GM21526 (cell line): ENCODE data around the gene HERC4.

ENCODE experiments used
- ATAC-seq: cut with Tn5 transposase; IDR thresholded peaks from one replicate; pipeline ENCODE4 v1.9.1; 2021; ENCODE audit warnings: moderate library complexity; ENCODE audit not compliant: unreplicated experiment, low FRiP score

The HERC4 gene, protein sequence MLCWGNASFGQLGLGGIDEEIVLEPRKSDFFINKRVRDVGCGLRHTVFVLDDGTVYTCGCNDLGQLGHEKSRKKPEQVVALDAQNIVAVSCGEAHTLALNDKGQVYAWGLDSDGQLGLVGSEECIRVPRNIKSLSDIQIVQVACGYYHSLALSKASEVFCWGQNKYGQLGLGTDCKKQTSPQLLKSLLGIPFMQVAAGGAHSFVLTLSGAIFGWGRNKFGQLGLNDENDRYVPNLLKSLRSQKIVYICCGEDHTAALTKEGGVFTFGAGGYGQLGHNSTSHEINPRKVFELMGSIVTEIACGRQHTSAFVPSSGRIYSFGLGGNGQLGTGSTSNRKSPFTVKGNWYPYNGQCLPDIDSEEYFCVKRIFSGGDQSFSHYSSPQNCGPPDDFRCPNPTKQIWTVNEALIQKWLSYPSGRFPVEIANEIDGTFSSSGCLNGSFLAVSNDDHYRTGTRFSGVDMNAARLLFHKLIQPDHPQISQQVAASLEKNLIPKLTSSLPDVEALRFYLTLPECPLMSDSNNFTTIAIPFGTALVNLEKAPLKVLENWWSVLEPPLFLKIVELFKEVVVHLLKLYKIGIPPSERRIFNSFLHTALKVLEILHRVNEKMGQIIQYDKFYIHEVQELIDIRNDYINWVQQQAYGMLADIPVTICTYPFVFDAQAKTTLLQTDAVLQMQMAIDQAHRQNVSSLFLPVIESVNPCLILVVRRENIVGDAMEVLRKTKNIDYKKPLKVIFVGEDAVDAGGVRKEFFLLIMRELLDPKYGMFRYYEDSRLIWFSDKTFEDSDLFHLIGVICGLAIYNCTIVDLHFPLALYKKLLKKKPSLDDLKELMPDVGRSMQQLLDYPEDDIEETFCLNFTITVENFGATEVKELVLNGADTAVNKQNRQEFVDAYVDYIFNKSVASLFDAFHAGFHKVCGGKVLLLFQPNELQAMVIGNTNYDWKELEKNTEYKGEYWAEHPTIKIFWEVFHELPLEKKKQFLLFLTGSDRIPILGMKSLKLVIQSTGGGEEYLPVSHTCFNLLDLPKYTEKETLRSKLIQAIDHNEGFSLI

DNA sequence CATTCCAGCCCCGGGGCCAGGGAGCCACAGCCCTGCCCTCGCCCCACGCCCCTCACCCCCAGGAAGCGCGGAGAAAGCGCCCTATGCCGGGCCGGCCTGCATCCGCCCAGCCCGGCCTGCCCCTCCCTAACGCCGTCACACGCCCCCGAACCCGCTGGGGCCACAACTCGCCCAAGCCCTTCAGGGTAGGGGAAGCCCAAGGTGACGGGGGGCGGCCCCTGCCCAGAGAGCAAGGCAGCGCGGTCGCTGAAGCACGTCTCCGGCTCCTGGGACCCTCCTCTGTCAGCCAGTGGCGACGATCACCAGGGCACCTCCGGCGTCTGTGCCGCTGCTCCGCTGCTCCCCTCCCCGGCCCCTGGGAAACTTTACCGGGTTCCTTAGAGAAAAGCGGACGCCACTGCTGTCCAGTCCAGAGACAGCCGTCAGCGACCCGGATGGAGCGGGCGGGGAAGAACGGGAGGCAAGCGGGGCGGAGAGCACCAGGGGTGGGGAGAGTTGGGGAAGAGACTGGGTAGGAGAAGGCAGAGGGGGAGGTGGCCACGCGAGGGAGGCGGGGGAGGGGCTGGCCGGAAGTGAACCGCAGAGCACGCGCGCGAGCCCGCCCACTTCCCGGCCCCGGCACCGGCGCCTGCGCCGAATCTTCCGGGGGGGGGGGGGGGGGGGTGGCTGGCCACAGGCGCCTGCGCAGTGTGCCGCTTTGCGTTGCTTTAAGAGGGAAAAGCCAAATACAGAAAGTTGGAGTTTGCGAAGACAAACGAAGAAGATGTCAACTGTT lies at the start of gene HERC4:
HERC4 (minus strand) TSS at position 509 of the 775 bp plus-strand sequence. CDS start 2,175 bp downstream, outside the sequence.
- peak; percentile 78 for ATAC-seq

DNA sequence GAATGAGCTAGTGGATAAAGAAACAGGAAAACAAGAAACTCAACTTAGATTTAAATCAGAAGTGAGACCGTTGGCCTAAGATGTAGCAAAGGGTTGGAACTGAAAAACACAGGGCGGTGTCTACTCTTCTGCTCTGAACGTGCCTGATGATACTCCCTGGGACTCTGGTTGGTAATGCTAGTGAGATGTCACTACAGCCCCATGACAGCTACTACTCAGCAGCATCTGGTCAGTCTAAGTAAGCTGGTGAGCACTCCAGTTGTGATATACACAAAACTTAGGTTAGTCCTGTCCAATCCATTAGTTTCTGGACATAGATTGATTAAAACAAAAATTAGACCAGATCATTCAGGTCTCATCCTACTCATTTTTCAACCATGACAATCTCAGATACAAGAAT lies 49.6 kb upstream of the HERC4 start:
- no peak for ATAC-seq

DNA sequence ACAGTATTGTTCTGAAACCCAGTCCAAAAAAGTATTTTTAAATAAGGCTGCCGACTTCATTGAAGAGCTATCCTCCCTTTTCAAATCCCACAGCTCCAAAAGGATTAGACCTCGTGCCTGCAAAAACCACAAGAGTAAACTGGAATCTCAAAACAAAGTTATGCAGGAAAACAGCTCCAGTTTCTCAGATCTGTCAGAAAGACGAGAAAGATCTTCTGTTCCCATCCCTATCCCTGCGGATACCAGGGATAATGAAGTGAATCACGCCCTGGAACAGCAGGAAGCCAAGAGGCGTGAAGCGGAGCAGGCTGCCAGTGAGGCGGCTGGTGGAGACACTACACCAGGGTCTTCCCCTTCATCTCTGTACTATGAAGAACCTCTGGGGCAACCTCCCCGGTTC lies 46.8 kb upstream of the HERC4 start:
- ATAC-seq, result no peak

DNA sequence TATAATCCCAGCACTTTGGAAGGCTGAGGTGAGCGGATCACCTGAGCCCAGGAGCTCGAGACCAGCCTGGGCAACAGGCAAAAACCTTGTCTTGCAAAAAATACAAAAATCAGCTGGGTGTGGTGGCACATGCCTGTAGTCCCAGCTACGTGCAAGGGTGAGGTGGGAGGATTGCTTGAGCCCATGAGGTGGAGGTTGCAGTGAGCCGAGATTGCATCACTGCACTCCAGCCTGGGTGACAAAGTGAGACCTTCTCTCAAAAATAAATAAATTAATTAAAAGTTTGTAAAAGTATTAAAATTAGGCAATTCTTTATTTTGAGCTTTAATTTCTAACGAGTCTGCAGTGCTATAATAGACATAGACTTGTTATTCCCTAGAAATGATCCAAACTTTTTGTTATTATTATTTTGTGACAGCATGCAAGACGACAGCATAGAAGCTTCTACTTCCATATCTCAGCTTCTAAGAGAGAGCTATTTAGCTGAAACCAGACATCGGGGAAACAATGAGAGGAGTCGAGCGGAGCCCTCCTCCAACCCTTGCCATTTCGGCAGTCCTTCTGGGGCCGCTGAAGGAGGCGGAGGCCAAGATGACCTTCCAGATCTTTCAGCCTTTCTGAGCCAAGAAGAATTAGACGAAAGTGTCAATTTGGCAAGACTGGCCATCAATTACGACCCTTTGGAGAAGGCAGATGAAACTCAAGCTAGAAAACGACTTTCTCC lies 46.1 kb upstream of the HERC4 start:
- no peak for ATAC-seq

DNA sequence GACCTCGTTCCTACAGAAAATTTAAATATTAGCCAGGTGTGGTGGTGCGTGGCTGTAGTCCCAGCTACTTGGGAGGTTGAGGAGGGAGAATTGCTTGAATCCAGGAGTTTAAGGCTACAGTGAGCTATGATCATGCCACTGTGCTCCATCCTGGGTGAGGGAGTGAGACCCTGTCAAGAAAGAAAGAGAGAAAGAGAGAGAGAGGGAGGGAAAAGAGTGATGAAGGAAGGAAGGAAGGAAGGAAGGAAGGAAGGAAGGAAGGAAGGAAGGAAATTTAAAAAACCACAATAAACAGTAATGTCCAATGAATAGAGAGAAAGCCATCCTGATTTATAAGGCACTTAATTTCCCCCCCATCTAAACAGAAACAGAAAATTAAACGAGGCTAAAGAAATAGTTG lies 43.6 kb upstream of the HERC4 start:
- no peak for ATAC-seq

DNA sequence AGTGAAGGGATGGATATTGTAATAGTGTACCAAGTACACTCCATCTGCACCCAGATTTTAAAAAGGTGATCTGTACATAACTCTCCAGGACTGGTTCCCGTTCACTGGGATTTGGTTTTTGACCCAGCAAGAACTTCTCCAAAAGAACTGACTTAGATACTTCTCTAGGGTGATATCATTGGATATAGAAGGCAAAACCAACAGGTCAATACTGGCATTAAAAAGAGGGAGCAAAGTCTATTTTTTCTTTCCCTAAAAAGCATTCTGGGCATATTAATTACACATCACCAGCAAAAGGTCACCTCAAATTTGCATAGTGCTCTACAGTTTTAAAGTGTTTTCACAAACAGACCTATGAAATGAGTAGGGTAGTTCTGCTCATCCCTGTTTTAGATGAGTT lies 37.8 kb upstream of the HERC4 start:
- no peak for ATAC-seq

DNA sequence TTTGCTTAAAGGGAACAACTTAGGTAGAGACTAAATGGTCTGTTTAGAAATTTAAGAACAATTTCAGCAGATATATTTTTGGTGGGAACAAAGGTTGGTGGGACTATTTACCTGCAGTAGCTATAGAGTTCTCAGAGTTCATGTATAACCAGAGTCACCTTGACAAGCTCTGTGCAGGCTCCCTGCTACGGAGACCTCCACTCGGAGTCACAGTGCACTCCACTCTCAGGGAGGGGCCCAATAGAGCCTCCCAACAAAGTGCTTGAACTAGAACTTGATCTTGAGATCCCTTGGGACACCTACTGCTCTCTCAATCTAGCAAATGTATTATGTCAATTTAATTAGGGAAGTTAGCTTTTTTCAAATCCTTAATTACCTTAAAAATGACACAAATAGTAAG lies 36.5 kb upstream of the HERC4 start:
- no peak for ATAC-seq

DNA sequence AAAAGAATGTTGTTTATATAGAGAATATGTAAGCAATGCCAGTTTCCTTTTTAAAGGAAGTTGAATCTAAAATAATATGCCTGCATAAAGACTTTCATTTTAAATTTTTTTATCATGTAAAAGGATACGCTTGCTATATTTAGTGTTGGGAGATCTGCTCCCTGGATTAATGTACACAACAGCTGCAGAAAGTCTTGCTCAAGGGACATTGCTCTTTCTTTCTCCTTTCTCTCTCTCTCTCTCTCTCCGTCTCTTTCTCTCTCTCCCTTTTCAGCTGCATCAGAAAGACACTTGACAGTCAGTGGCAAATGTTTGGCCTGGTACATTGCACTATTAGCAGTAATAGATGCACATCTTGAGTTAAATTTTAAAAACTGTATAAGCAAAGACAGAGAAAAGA lies 34.9 kb upstream of the HERC4 start:
- ATAC-seq, result no peak

DNA sequence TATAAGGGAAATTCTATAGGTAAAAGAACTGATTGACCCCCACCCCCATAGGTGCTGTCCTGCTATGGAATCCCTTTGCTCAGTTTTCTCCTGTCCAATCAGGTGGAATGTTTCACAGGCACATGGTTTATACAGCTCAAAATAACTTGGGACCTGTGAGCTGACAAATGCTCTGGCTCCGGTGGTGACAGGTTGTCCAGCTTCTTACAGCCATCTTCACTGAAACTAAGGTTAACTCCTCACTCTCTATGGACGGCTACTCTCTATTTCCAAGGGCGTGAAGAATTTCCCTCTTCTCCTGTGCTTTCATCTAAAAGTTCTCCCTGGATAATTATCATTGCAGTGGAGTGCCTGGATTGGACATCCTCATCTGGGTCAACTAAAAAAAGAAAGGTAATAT lies 34.2 kb upstream of the HERC4 start, which contains the start of gene MYPN:
MYPN (plus strand) TSS at position 158 of the 400 bp plus-strand sequence. CDS start 11,951 bp downstream, outside the sequence.
- ATAC-seq, result no peak

DNA sequence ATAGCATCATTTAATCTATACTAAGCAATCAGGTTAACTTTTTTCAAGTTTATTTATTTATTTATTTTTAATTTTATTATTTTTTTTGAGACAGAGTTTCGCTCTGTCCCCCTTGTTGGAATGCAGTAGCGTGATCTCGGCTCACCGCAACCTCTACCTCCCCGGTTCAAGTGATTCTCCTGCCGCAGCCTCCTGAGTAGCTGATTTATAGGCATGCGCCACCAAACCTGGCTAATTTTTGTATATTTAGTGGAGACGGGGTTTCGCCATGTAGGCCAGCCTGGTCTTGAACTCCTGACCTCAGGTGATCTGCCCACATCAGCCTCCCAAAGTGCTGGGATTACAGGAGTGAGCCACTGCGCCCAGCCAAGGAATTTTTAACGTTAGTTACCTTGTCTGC lies 33.6 kb upstream of the HERC4 start:
- ATAC-seq, result no peak

DNA sequence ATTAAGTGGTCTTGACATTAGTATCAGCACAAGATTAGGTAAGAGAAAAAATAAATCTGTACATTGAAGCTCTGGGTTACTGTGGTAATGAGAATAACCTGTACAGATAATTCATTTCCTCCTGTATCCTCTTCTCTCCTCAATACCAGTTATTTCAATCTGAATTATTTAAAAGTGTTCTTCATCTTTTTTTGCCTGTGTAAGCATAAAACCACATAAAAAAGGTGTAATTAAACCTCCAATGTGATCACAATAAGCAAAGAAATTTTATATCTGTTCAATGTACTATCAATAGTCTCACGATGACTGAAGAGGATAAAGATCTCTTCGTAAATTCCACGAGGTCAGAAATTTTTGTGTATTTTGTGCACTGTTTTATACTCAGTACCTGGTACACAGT lies 33.0 kb upstream of the HERC4 start:
- ATAC-seq, result no peak

DNA sequence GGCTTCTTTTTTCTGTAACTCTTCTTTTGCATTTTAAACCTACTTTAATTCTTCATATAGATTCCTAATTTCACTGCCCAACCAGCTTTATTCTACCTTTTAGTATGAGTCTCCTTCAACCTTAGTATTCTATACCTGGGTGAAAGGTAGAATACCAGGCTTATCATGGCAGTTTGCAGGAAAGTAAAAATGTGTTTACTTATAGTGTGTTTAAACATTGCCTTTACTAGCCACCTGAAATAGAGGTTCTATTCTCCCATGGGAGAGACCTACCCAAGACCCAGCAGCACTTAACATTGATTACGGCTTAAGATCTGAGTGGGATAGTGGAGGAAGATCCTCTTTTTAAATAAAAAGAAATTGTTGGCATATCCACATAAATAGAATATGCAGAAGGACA lies 32.6 kb upstream of the HERC4 start:
- no peak for ATAC-seq

DNA sequence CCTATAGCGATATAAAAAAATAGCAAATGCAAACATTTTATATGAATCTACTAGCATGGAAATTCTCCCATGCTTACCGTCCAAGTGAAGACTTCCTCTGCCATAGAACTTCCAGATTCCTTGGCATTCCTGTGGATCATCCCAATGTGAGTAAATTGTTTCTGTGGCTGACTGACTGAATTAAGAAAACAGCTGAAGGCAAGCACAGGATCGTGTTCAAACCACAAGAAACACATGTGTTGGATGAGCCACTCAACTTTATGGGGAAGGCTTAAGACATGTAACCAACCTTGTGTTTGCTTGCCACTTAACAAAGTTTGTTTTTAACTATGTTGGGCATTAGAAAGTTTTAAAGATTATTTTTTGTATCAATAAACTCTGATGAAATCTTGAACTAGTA lies 31.6 kb upstream of the HERC4 start:
- no peak for ATAC-seq

DNA sequence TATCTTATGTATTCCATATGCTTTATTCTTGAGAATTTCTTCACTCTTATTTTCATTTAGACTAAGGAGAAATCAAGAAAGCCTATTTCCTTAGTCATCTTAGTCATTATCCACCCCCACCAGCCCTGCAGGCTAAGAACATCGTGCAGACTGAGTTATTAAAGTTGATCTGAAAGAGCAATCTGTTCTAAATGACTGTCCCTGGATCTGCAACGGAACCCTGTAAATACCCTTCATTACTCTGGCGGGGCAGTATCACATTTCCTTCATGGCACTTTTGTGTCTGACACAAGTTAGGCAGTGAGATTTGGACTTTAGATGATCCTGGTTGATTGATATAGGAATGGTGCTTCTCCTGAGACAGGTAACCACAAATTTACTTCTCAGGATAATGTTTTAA lies 30.7 kb upstream of the HERC4 start:
- no peak for ATAC-seq

DNA sequence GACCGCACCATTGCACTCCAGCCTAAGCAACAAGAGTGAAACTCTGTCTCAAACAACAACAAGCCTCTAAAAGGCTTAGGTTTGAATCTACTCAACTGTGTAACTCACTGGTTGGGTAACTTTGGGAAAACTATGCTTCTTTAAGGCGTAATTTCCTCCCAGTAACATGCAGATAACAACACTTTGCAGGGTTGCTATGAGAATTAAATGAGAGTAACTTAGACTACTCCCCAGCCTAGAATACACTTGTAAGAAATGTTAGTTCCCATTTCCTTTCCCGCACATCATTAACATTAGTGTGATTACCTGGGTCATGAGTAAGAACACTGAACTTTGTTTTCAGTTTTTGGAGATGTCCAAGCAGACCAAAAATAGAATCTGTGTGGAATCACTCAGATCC lies 28.8 kb upstream of the HERC4 start:
- ATAC-seq, result no peak

DNA sequence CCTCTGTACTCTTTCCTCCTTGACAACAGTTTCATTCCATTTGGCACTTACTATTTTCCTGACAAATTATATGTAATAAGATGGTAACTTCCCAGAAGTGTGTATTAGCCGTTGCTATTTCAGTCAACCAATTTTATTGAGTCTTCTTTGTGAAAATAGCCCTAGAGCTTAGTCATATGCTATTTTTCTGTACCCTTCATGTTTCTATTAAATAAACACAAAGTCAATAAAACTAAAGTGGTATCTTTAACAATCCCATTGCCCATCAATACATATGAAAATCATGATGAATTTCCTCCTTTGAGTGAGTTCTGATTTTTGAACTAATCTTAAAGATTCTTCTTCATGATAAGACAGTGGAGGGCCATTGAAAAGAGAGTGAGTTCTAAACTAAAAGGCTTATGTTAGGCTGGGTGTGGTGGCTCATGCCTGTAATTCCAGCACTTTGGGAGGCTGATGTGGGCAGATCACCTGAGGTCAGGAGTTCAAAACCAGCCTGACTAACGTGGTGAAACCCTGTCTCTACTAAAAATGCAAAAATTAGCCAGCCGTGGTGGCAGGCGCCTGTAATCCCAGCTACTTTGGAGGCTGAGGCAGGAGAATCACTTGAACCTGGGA lies 28.3 kb upstream of the HERC4 start:
- no peak for ATAC-seq

DNA sequence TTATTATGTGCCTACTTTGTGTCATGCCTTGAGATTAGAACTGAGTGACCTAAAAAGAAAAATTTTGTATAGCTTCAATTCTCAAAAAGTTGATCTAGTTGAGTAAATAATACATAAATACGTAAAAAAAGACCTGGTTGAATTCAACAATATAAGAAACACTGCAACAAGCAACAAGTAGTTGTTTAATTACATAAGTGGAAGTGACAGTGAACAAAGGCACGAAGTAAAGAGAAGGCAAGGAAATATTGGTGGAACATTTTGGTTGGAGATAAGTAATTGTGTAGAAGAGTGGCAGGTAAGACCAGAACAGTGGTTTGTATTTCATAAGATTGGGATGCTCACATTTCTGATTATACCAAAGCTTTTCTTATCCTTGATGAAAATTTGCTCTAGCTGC lies 26.0 kb upstream of the HERC4 start:
- ATAC-seq, result no peak

DNA sequence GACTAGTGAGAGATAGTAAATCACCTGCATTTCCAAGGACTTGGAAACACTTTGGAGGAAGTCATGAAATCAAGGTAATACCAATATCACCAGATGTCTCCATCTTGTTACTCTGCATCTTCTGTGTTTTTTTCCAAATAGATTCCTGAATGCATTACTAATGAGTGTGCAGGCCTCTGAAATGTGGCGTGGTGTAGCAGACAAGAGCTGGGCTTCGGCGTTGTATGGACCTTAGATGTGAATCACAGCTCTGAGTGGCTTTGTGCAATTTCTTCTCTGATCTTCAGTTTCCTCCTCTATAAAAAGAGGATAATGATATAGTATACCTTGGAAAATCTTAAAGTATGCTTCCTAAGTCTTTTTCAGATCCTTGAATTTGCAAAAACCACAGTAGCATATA lies 24.7 kb upstream of the HERC4 start:
- ATAC-seq, result no peak

DNA sequence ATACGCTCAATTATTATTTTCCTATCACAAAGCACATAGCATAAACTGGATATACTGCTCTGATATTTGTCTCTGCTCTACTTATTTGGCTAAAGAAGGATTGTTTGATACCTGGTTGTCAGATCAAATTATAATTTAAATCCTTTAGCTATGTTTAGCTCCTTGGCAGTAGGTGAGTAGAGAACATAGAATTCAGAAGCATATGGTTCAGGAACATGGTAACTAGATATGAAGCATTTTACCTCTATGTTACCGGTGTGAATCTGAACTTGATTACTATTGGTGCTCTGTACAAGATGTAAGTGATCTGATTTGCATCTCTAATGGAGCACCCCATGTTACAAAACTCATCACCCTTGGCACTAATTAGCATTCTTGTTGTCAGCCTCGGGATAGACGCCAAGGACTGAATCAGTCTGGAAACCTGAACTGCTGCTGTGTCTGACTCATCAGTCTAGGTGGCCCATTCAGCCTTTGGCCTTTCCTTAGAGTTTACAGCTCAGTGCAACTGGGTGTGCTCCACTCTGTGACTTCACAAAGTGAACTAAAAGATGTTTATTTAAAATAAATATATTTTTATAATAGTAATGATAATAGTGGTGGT lies 21.9 kb upstream of the HERC4 start:
- no peak for ATAC-seq
